Panc1 (cell line): ENCODE measurements around the gene WAS. TPM values are rescaled to one million over a fixed set of nuclear protein-coding genes. Genes with fewer than 3 reads are reported as not detected.

ENCODE experiments used
- ATAC-seq: fragments of 200-7000 bp; cut with Tn5 transposase; 2 replicates; pipeline ENCODE4 v1.9.1; 2020; ENCODE audit warnings: mild to moderate bottlenecking, moderate library complexity
- BruUV-seq: library from RNA; stranded (reverse); fragments of 400-500 nt; replicated peaks from 2 replicates; lab custom pipeline; 2021; lab: Mats Ljungman, UMichigan
- CTCF ChIA-PET: fragments of 300-600 bp; sonication (Branson Sonifier 250); formaldehyde crosslinking; loops from one replicate; lab custom pipeline; 2022; ENCODE audit warnings: antibody characterized with exemption; lab: Charles Lee
- POLR2A ChIA-PET: fragments of 300-600 bp; sonication (Branson Sonifier 250); formaldehyde crosslinking; loops from one replicate; lab custom pipeline; 2022; ENCODE audit warnings: antibody characterized with exemption; lab: Charles Lee
- DNase-seq: peaks from one replicate; pipeline ENCODE4 v3.0.0-alpha.2; 2010; ENCODE audit warnings: low read depth, low spot score
- H3K27ac ChIP-seq: 2 replicates; pipeline ENCODE4 v1.5.1; 2011; ENCODE audit warnings: mild to moderate bottlenecking, low read length, inconsistent platforms
- H3K27me3 ChIP-seq: fragments of 200-500 bp; sonication (Bioruptor generic); 2 replicates; pipeline ENCODE4 v1.6.0; 2014; ENCODE audit warnings: low read length, inconsistent platforms; ENCODE audit not compliant: control insufficient read depth, insufficient read depth
- H3K36me3 ChIP-seq: fragments of 200-500 bp; sonication (Bioruptor generic); 2 replicates; pipeline ENCODE4 v1.5.1; 2014; ENCODE audit warnings: inconsistent platforms, mild to moderate bottlenecking, low read length, moderate library complexity; ENCODE audit not compliant: control insufficient read depth, insufficient read depth
- H3K4me1 ChIP-seq: 2 replicates; pipeline ENCODE4 v1.5.1; 2011; ENCODE audit warnings: inconsistent platforms, mild to moderate bottlenecking, low read length, moderate library complexity; ENCODE audit not compliant: control insufficient read depth, insufficient read depth
- H3K4me3 ChIP-seq, 2 experiments: 2 replicates each; pipeline ENCODE4 v1.5.1; 2011 to 2012; ENCODE audit warnings: low read depth in 2 of 2, low read length in 2 of 2, mild to moderate bottlenecking in 2 of 2, inconsistent platforms in 1 of 2, moderate library complexity in 1 of 2
- H3K9me3 ChIP-seq: fragments of 200-500 bp; sonication (Bioruptor generic); 2 replicates; pipeline ENCODE4 v1.5.1; 2014; ENCODE audit warnings: low read depth, mild to moderate bottlenecking, inconsistent platforms, low read length, moderate library complexity; ENCODE audit not compliant: control insufficient read depth, insufficient read depth
- CTCF ChIP-seq: fragments of 450-650 bp; IDR thresholded peaks from 2 replicates; pipeline ENCODE4 v1.5.1; 2017; ENCODE audit warnings: mild to moderate bottlenecking
- POLR2AphosphoS5 ChIP-seq: IDR thresholded peaks from 2 replicates; pipeline ENCODE4 v1.6.1; 2012; ENCODE audit warnings: mild to moderate bottlenecking, low read depth, low read length, moderate library complexity
- REST ChIP-seq, 2 experiments: IDR thresholded peaks; 2 replicates each; pipeline ENCODE4 v1.6.1; 2011 to 2012; ENCODE audit warnings: low read depth in 2 of 2, control low read depth in 1 of 2, low read length in 1 of 2, mild to moderate bottlenecking in 1 of 2, moderate library complexity in 1 of 2; ENCODE audit not compliant: insufficient read depth in 1 of 2
- SIN3A ChIP-seq: IDR thresholded peaks from 2 replicates; pipeline ENCODE4 v1.6.1; 2012; ENCODE audit warnings: low read depth, mild to moderate bottlenecking, low read length, moderate library complexity, borderline replicate concordance; ENCODE audit not compliant: insufficient read depth
- TCF7L2 ChIP-seq: IDR thresholded peaks from 2 replicates; pipeline ENCODE4 v1.6.1; 2011; ENCODE audit warnings: mild to moderate bottlenecking, low read depth, low read length, inconsistent platforms
- in situ Hi-C: cut with HindIII; loops from 2 replicates; pipeline ENCODE4 v1.10.0; 2016; ENCODE audit warnings: low sequenced_read_pairs, low pct_unique_long_range_greater_than_20kb
- intact Hi-C: fragments of 100-400 bp; cut with micrococcal nuclease; formaldehyde crosslinking; loops from one replicate; pipeline ENCODE4 v1.10.0; 2022; ENCODE audit not compliant: unreplicated experiment
- total RNA-seq: library from RNA; stranded (reverse); gene quantifications from one replicate; pipeline ENCODE4 v1.2.1, GENCODE V29; 2021; ENCODE audit not compliant: unreplicated experiment

WAS gene
- total RNA-seq, 1 experiment from 2014 or later: 0.82 TPM

GRCh38 chrX:48715876-48716502 lies 32.4 kb downstream of the WAS start:
- Histone ChIP-seq H3K27me3 (no peaks in the 10 kb centered on the region), H3K4me3 (no peak overlapping the region), H3K4me1 (no peaks in the 10 kb centered on the region), H3K27ac (no peak overlapping the region), H3K36me3 (no peaks in the 10 kb centered on the region), H3K9me3 (no peaks in the 10 kb centered on the region)
- POLR2A ChIA-PET: no interaction called here
- no peak for DNase-seq
- in situ Hi-C loops (no loop called here), intact Hi-C loops (no loop called here)
- CTCF ChIA-PET: no interaction called here
- TF ChIP-seq CTCF: no peak
- TF ChIP-seq TCF7L2: no peak
- TF ChIP-seq REST (IDR thresholded peaks at IDR 0.05; ENCODE audit: insufficient read depth in 1 of 2, low read depth in 2 of 2, low read length in 1 of 2): no peak
- TF ChIP-seq POLR2AphosphoS5: no peak
- no peak for TF ChIP-seq SIN3A
- no peak for ATAC-seq
- BruUV-seq: no TSS peak

- ATAC-seq (no peak), DNase-seq (no peak)
- no peaks in the 10 kb centered on the region for H3K27me3 ChIP-seq
- TF ChIP-seq CTCF (no peak), TCF7L2 (no peak), POLR2AphosphoS5 (no peak), REST (IDR thresholded peaks at IDR 0.05; ENCODE audit: insufficient read depth in 1 of 2, low read depth in 2 of 2, low read length in 1 of 2) (no peak), SIN3A (no peak)
- POLR2A ChIA-PET: no interaction called here
- no peaks in the 10 kb centered on the region for H3K9me3 ChIP-seq
- no peaks in the 10 kb centered on the region for H3K4me1 ChIP-seq
- intact Hi-C loops: no loop called here
- no peak overlapping the region for H3K27ac ChIP-seq
- in situ Hi-C loops: no loop called here
- no peaks in the 10 kb centered on the region for H3K36me3 ChIP-seq
- BruUV-seq: no TSS peak
- no peak overlapping the region for H3K4me3 ChIP-seq
- CTCF ChIA-PET: no interaction called here
Observed at GRCh38 chrX:48719958-48720357, 36.4 kb downstream of the WAS start.
